Endothelial cell of umbilical vein (primary cell): ENCODE measurements around the gene CFAP210. TPM values are rescaled to one million over a fixed set of nuclear protein-coding genes. Genes with fewer than 3 reads are reported as not detected.

Experiments
- BruUV-seq: library from RNA; stranded (reverse); fragments of 400-500 nt; replicated peaks from 2 replicates; lab custom pipeline; 2021; lab: Mats Ljungman, UMichigan
- CTCF ChIA-PET: fragments of 300-600, 350-600 bp; sonication (Branson Sonifier 250); formaldehyde crosslinking; loops from one replicate; lab custom pipeline; 2021; ENCODE audit warnings: antibody characterized with exemption, inconsistent platforms; lab: Charles Lee
- POLR2A ChIA-PET: fragments of 300-600, 350-600 bp; sonication (Branson Sonifier 250); formaldehyde crosslinking; loops from one replicate; lab custom pipeline; 2021; ENCODE audit warnings: antibody characterized with exemption, inconsistent platforms; lab: Charles Lee
- DNase-seq: peaks from one replicate; pipeline ENCODE4 v3.0.0-alpha.2; 2011; ENCODE audit warnings: low read depth, low spot score
- FAIRE-seq: peaks from 2 replicates; lab custom pipeline; 2011; peaks lifted over from hg19 to GRCh38; lab: Jason Lieb, UNC
- H2AFZ ChIP-seq: 2 replicates; pipeline ENCODE4 v1.6.0; 2012; ENCODE audit warnings: low read depth, low read length, control low read depth, inconsistent platforms
- H3K27ac ChIP-seq: 2 replicates; pipeline ENCODE4 v1.5.1; 2011; ENCODE audit warnings: low read depth, mild to moderate bottlenecking, control low read depth, low read length, moderate library complexity; ENCODE audit not compliant: insufficient read depth
- H3K27me3 ChIP-seq, 2 experiments: 2 replicates each; pipeline versions ENCODE4 v1.6.0 to v1.6.1; 2011; ENCODE audit warnings: low read length in 2 of 2, mixed read lengths in 1 of 2; ENCODE audit not compliant: control insufficient read depth in 2 of 2, insufficient read depth in 2 of 2
- H3K36me3 ChIP-seq, 2 experiments: 2 replicates in 1 of 2; 3 replicates in 1 of 2; pipeline ENCODE4 v1.5.1; 2011; ENCODE audit warnings: low read length in 2 of 2, mild to moderate bottlenecking in 1 of 2, moderate library complexity in 1 of 2; ENCODE audit not compliant: control insufficient read depth in 2 of 2, insufficient read depth in 2 of 2; ENCODE audit errors: extremely low read depth in 1 of 2
- H3K4me1 ChIP-seq: 3 replicates; pipeline ENCODE4 v1.5.1; 2011; ENCODE audit warnings: mild to moderate bottlenecking, low read length; ENCODE audit not compliant: control insufficient read depth, insufficient read depth; ENCODE audit errors: extremely low read depth
- H3K4me2 ChIP-seq: 2 replicates; pipeline ENCODE4 v1.6.1; 2011; ENCODE audit warnings: low read length, control low read depth, mixed read lengths; ENCODE audit not compliant: insufficient read depth
- H3K4me3 ChIP-seq, 3 experiments: fragments of 200-600 bp in 1 of 3; sonication (generic), shearing (Covaris generic) in 1 of 3; replicated peaks in 1 of 3; 2 replicates each; pipeline ENCODE4 v1.5.1; 2011 to 2016; ENCODE audit warnings: control low read depth in 3 of 3, low read length in 3 of 3, mild to moderate bottlenecking in 2 of 3, inconsistent platforms in 1 of 3, low read depth in 1 of 3, moderate library complexity in 1 of 3; ENCODE audit not compliant: insufficient read depth in 1 of 3
- H3K79me2 ChIP-seq: 2 replicates; pipeline ENCODE4 v1.6.0; 2012; ENCODE audit warnings: low read length, inconsistent platforms; ENCODE audit not compliant: control insufficient read depth, insufficient read depth
- H3K9ac ChIP-seq: replicated peaks from 2 replicates; pipeline ENCODE3; 2011; ENCODE audit warnings: low read length, control low read depth; ENCODE audit not compliant: insufficient read depth; ENCODE audit errors: extremely low read depth
- H3K9me1 ChIP-seq: replicated peaks from 3 replicates; pipeline ENCODE4 v1.6.0; 2011; ENCODE audit warnings: mild to moderate bottlenecking, low read length; ENCODE audit not compliant: control insufficient read depth, insufficient read depth; ENCODE audit errors: extremely low read depth
- H3K9me3 ChIP-seq: replicated peaks from 2 replicates; pipeline ENCODE4 v1.5.1; 2012; ENCODE audit warnings: low read length, inconsistent platforms; ENCODE audit not compliant: control insufficient read depth, insufficient read depth
- H4K20me1 ChIP-seq: replicated peaks from 2 replicates; pipeline ENCODE3; 2011; ENCODE audit warnings: mild to moderate bottlenecking, low read length; ENCODE audit not compliant: control insufficient read depth, insufficient read depth; ENCODE audit errors: extremely low read depth
- CTCF ChIP-seq, 2 donors: IDR thresholded peaks; 1 replicate in 1 of 2; 2 replicates in 1 of 2; pipeline ENCODE4 v1.5.1; 2011; ENCODE audit warnings: low read length in 2 of 2, mild to moderate bottlenecking in 2 of 2, moderate library complexity in 2 of 2, control low read depth in 1 of 2, inconsistent platforms in 1 of 2, low read depth in 1 of 2; ENCODE audit not compliant: insufficient read depth in 1 of 2; ENCODE audit errors: extremely low read depth in 1 of 2
- EZH2 ChIP-seq: IDR thresholded peaks from 2 replicates; pipeline ENCODE4 v1.6.1; 2012; ENCODE audit warnings: borderline replicate concordance, low read depth, mild to moderate bottlenecking, moderate library complexity, low read length, inconsistent platforms; ENCODE audit not compliant: severe bottlenecking
- FOS ChIP-seq: IDR thresholded peaks from 2 replicates; pipeline ENCODE4 v1.6.1; 2011; ENCODE audit warnings: mild to moderate bottlenecking, low read length, moderate library complexity, borderline replicate concordance; ENCODE audit not compliant: insufficient read depth
- GATA2 ChIP-seq: IDR thresholded peaks from 2 replicates; pipeline ENCODE4 v1.7.0; 2011; ENCODE audit warnings: low read depth, mild to moderate bottlenecking, moderate library complexity, mixed read lengths, low read length; ENCODE audit not compliant: insufficient read length, insufficient read depth
- JUN ChIP-seq: IDR thresholded peaks from 2 replicates; pipeline ENCODE4 v1.6.1; 2011; ENCODE audit warnings: borderline replicate concordance, low read depth; ENCODE audit not compliant: insufficient read length, insufficient read depth
- MAX ChIP-seq: IDR thresholded peaks from 2 replicates; pipeline ENCODE4 v1.6.1; 2011; ENCODE audit not compliant: insufficient read depth, insufficient read length
- MYC ChIP-seq: IDR thresholded peaks from one replicate; pipeline ENCODE4 v1.6.1; 2011; ENCODE audit warnings: mild to moderate bottlenecking, low read depth, low read length
- POLR2A ChIP-seq: IDR thresholded peaks from 2 replicates; pipeline ENCODE4 v1.6.1; 2012; ENCODE audit warnings: low read depth, mild to moderate bottlenecking, control low read depth, low read length
- POLR2AphosphoS5 ChIP-seq: IDR thresholded peaks from 2 replicates; pipeline ENCODE4 v1.6.1; 2012; ENCODE audit warnings: low read depth, mild to moderate bottlenecking, control low read depth, low read length, moderate library complexity; ENCODE audit not compliant: insufficient read depth
- dilution Hi-C: fragments of 300-500 bp; cut with MboI; formaldehyde crosslinking; loops from one replicate; pipeline ENCODE4 v1.15.0; 2019; ENCODE audit warnings: low sequenced_read_pairs; ENCODE audit not compliant: extremely low pct_ligation_motif_present
- intact Hi-C: fragments of 100-400 bp; cut with micrococcal nuclease; formaldehyde crosslinking; loops from one replicate; pipeline ENCODE4 v1.10.0; 2022
- polyA plus RNA-seq, 4 experiments: library from polyadenylated mRNA; depleted of rRNA in 3 of 4; stranded (reverse) in 3 of 4; unstranded in 1 of 4; fragments of >200 nt; gene quantifications; 2 replicates each; pipeline versions ENCODE4 v1.2.1 to v1.2.3, GENCODE V29; 2011 to 2012; ENCODE audit warnings: missing spikeins in 1 of 4
- total RNA-seq: library from RNA; stranded (reverse); gene quantifications from 2 replicates; pipeline ENCODE4 v1.2.3, GENCODE V29; 2021

CFAP210 gene
- total and polyA plus RNA-seq, 2 donors (not counting 3 experiments of a cell fraction or from before 2014, with no cell fraction given) = not detected

- CTCF ChIA-PET = no interaction called here
Observed at GRCh38 chr2:169636440-169637097, 57.6 kb downstream of the CFAP210 start.

More at GRCh38 chr2:169636440-169637097, 57.6 kb downstream of the CFAP210 start:
- DNase-seq (no peak), FAIRE-seq (no peak)
- intact Hi-C loops = no loop called here
- no peak overlapping the region for H3K4me3 ChIP-seq
- dilution Hi-C loops = no loop called here
- no peaks in the 10 kb centered on the region for H4K20me1 ChIP-seq
- TF ChIP-seq CTCF (IDR thresholded peaks at IDR 0.05; ENCODE audit: extremely low read depth in 1 of 2, insufficient read depth in 1 of 2, low read depth in 1 of 2, low read length in 2 of 2) (no peak), POLR2AphosphoS5 (no peak), GATA2 (no peak), FOS (no peak), MYC (no peak), JUN (no peak), MAX (no peak), POLR2A (no peak), EZH2 (no peak)
- no peak overlapping the region for H2AFZ ChIP-seq
- no peak overlapping the region for H3K4me2 ChIP-seq
- H3K36me3 ChIP-seq = peaks cover 7 to 22% of the 10 kb centered on the region in 2 experiments
- no peak overlapping the region for H3K27ac ChIP-seq
- H3K9me1 ChIP-seq = no peaks in the 10 kb centered on the region
- POLR2A ChIA-PET = no interaction called here
- H3K79me2 ChIP-seq = no peaks in the 10 kb centered on the region
- H3K27me3 ChIP-seq = no peaks in the 10 kb centered on the region
- H3K4me1 ChIP-seq = no peaks in the 10 kb centered on the region
- no peak overlapping the region for H3K9ac ChIP-seq
- H3K9me3 ChIP-seq = no peaks in the 10 kb centered on the region
- TSS peak; percentile 75 for BruUV-seq
